Prostate gland (tissue), 2 donors: ENCODE data around the gene TSHZ2. TPM values are rescaled to one million over a fixed set of nuclear protein-coding genes. Genes with fewer than 3 reads are reported as not detected.

ENCODE experiments used
- DNase-seq: peaks from one replicate; pipeline ENCODE4 v3.0.0-alpha.2; 2019; ENCODE audit warnings: low spot score
- H3K27ac ChIP-seq, 2 donors: fragments of 200-600 bp; sonication (generic); 2 replicates each; pipeline ENCODE4 v1.5.1; 2017 to 2019
- H3K27me3 ChIP-seq: fragments of 200-600 bp; sonication (generic); replicated peaks from 2 replicates; pipeline ENCODE4 v1.5.1; 2019; ENCODE audit not compliant: insufficient read depth
- H3K36me3 ChIP-seq, 2 donors: fragments of 200-600 bp; sonication (generic); 1 replicate in 1 of 2; 2 replicates in 1 of 2; pipeline versions ENCODE4 v1.5.1 to v1.8.1; 2017 to 2019
- H3K4me1 ChIP-seq: fragments of 200-600 bp; sonication (generic); replicated peaks from 2 replicates; pipeline ENCODE4 v1.5.1; 2019
- H3K4me3 ChIP-seq, 2 donors: fragments of 200-600 bp; sonication (generic); 2 replicates each; pipeline ENCODE4 v1.5.1; 2017 to 2019
- H3K9me3 ChIP-seq: fragments of 200-600 bp; sonication (generic); 2 replicates; pipeline ENCODE4 v1.5.1; 2017
- CTCF ChIP-seq, 4 experiments: fragments of 200-600 bp in 2 of 4; fragments of 450-650 bp in 2 of 4; sonication (generic) in 2 of 4; IDR thresholded peaks; 1 replicate in 3 of 4; 2 replicates in 1 of 4; pipeline ENCODE4 v1.5.1; 2016 to 2019; ENCODE audit warnings: antibody characterized with exemption in 4 of 4, mild to moderate bottlenecking in 2 of 4, moderate library complexity in 2 of 4
- POLR2A ChIP-seq: fragments of 450-650 bp; IDR thresholded peaks from one replicate; pipeline ENCODE4 v1.6.1; 2016; ENCODE audit warnings: antibody characterized with exemption, mild to moderate bottlenecking
- POLR2AphosphoS5 ChIP-seq: sonication (generic); formaldehyde crosslinking; IDR thresholded peaks from one replicate; pipeline ENCODE4 v1.6.1; 2017; ENCODE audit warnings: antibody characterized with exemption
- WGBS: methylation state at CpG from one replicate; pipeline ENCODE4 v1.1.5; 2018; 5-methylcytosine and 5-hydroxymethylcytosine counted together
- intact Hi-C: fragments of 100-400 bp; cut with DNase I; formaldehyde crosslinking; loops from one replicate; pipeline ENCODE4 v1.14.2; 2022
- total RNA-seq, 2 donors: library from RNA; depleted of rRNA; stranded (reverse); fragments of >200 nt; gene quantifications; one replicate each; pipeline ENCODE4 v1.1.0, GENCODE V29; 2016

The TSHZ2 gene
- 10 to 100 TPM in 1 of 2 donors, 1 to 10 TPM in 1; 9.8 to 35.1 TPM for total RNA-seq

- TF ChIP-seq POLR2AphosphoS5, result peak; percentile 6
- peak; percentile 7 for TF ChIP-seq POLR2A
- TF ChIP-seq CTCF (IDR thresholded peaks at IDR 0.05), result no peak
- intact Hi-C loops, result no loop called here
- no peaks in the 10 kb centered on the region for H3K4me1 ChIP-seq
- no peaks in the 10 kb centered on the region for H3K36me3 ChIP-seq
- 1% methylated on average over 41 of the region's 41 CpGs for WGBS
- DNase-seq, result peak; percentile 16
- no peaks in the 10 kb centered on the region for H3K27me3 ChIP-seq
- H3K9me3 ChIP-seq, result no peaks in the 10 kb centered on the region
- peak within 1 kb of the TSS; percentile 44 to 54 for H3K4me3 ChIP-seq
- peak within 1 kb of the TSS; percentile 69 to 74 for H3K27ac ChIP-seq
Observed at GRCh38 chr20:52972190-52972937, at the start of gene TSHZ2. TSS of gene TSHZ2 (plus strand) at chr20:52972358. CDS start at chr20:52973294, 936 bp downstream.

- 81% methylated on average over 2 of the region's 2 CpGs for WGBS
Observed at GRCh38 chr20:52922436-52922835, 49.7 kb upstream of the TSHZ2 start.

GRCh38 chr20:52923123-52923937, 48.8 kb upstream of the TSHZ2 start:
- 61% methylated on average over 8 of the region's 8 CpGs for WGBS
- no peak overlapping the region for H3K4me3 ChIP-seq
- no peak for TF ChIP-seq POLR2A
- no peak for TF ChIP-seq POLR2AphosphoS5
- no peak for TF ChIP-seq CTCF (IDR thresholded peaks at IDR 0.05)
- no peaks in the 10 kb centered on the region for H3K9me3 ChIP-seq
- H3K36me3 ChIP-seq, result no peaks in the 10 kb centered on the region
- H3K27ac ChIP-seq, result no peak overlapping the region
- H3K4me1 ChIP-seq, result no peaks in the 10 kb centered on the region
- no peaks in the 10 kb centered on the region for H3K27me3 ChIP-seq
- intact Hi-C loops, result no loop called here
- DNase-seq, result no peak

More at GRCh38 chr20:52922436-52922835, 49.7 kb upstream of the TSHZ2 start:
- no peak for TF ChIP-seq CTCF (IDR thresholded peaks at IDR 0.05)
- no peak for TF ChIP-seq POLR2AphosphoS5
- Histone ChIP-seq H3K4me1 (no peaks in the 10 kb centered on the region), H3K27ac (no peak overlapping the region), H3K27me3 (no peaks in the 10 kb centered on the region), H3K4me3 (no peak overlapping the region), H3K36me3 (no peaks in the 10 kb centered on the region), H3K9me3 (no peaks in the 10 kb centered on the region)
- DNase-seq, result no peak
- intact Hi-C loops, result no loop called here

- no peaks in the 10 kb centered on the region for H3K4me1 ChIP-seq
- WGBS, result 82% methylated on average over 9 of the region's 9 CpGs
- intact Hi-C loops, result no loop called here
- H3K27ac ChIP-seq, result no peak overlapping the region
- no peaks in the 10 kb centered on the region for H3K36me3 ChIP-seq
- H3K9me3 ChIP-seq, result no peaks in the 10 kb centered on the region
- TF ChIP-seq POLR2A (no peak), POLR2AphosphoS5 (no peak), CTCF (IDR thresholded peaks at IDR 0.05) (no peak)
- no peak overlapping the region for H3K4me3 ChIP-seq
- DNase-seq, result no peak
- H3K27me3 ChIP-seq, result no peaks in the 10 kb centered on the region
Observed at GRCh38 chr20:52924411-52925271, 47.5 kb upstream of the TSHZ2 start.
